IPS DF 6.9 (cell line): ENCODE results near the gene CCDC85C.

ENCODE experiments used
- DNase-seq: peaks from one replicate; pipeline ENCODE4 v3.0.0-alpha.2; 2013; ENCODE audit warnings: low read depth, low spot score
- H3K27ac ChIP-seq: one replicate; pipeline ENCODE4 v1.5.1; 2013; ENCODE audit warnings: low read length, control low read depth
- H3K27me3 ChIP-seq: 2 replicates; pipeline ENCODE4 v1.6.1; 2013; ENCODE audit warnings: mild to moderate bottlenecking, low read length; ENCODE audit not compliant: control insufficient read depth, insufficient read depth
- H3K36me3 ChIP-seq: 2 replicates; pipeline ENCODE4 v1.6.1; 2013; ENCODE audit warnings: low read length; ENCODE audit not compliant: control insufficient read depth, insufficient read depth
- H3K4me1 ChIP-seq: 2 replicates; pipeline ENCODE4 v1.6.1; 2013; ENCODE audit warnings: low read length; ENCODE audit not compliant: control insufficient read depth, insufficient read depth
- H3K4me3 ChIP-seq: 2 replicates; pipeline ENCODE4 v1.5.1; 2013; ENCODE audit warnings: mild to moderate bottlenecking, low read length
- H3K9me3 ChIP-seq: 2 replicates; pipeline ENCODE4 v1.6.1; 2013; ENCODE audit warnings: low read length, inconsistent platforms; ENCODE audit not compliant: control insufficient read depth, insufficient read depth
- WGBS: extraction: QIAGEN DNeasy Blood & Tissue Kit; methylation state at CpG from one replicate; pipeline ENCODE4 v1.1.7; 2013; ENCODE audit warnings: mixed read lengths, missing lambda C conversion rate; ENCODE audit not compliant: insufficient read length, insufficient coverage; 5-methylcytosine and 5-hydroxymethylcytosine counted together

The CCDC85C gene

GRCh38 chr14:99562856-99563748, 40.9 kb downstream of the CCDC85C start:
- DNase-seq = peak; percentile 78
- Histone ChIP-seq H3K9me3 (no peaks in the 10 kb centered on the region), H3K36me3 (no peaks in the 10 kb centered on the region), H3K4me3 (no peak overlapping the region), H3K27ac (no peak overlapping the region), H3K27me3 (no peaks in the 10 kb centered on the region), H3K4me1 (peaks cover 15% of the 10 kb centered on the region)
- WGBS = no CpG with 5 or more reads among the region's 23 CpGs

- no peak for DNase-seq
- H3K27me3 ChIP-seq = no peaks in the 10 kb centered on the region
- H3K36me3 ChIP-seq = no peaks in the 10 kb centered on the region
- no CpG with 5 or more reads among the region's 10 CpGs for WGBS
- no peak overlapping the region for H3K4me3 ChIP-seq
- H3K9me3 ChIP-seq = no peaks in the 10 kb centered on the region
- no peak overlapping the region for H3K27ac ChIP-seq
- peaks cover 15% of the 10 kb centered on the region for H3K4me1 ChIP-seq
These were observed 42.1 kb downstream of the CCDC85C start for GRCh38 chr14:99561864-99562263.

GRCh38 chr14:99560922-99561683, 42.9 kb downstream of the CCDC85C start:
- Histone ChIP-seq H3K4me1 (peaks cover 15% of the 10 kb centered on the region), H3K27me3 (no peaks in the 10 kb centered on the region), H3K27ac (no peak overlapping the region), H3K9me3 (no peaks in the 10 kb centered on the region), H3K36me3 (no peaks in the 10 kb centered on the region), H3K4me3 (no peak overlapping the region)
- WGBS = no CpG with 5 or more reads among the region's 15 CpGs
- DNase-seq = no peak

GRCh38 chr14:99560403-99560802, 43.6 kb downstream of the CCDC85C start:
- Histone ChIP-seq H3K36me3 (no peaks in the 10 kb centered on the region), H3K9me3 (no peaks in the 10 kb centered on the region), H3K27me3 (no peaks in the 10 kb centered on the region), H3K4me3 (no peak overlapping the region), H3K4me1 (peaks cover 14% of the 10 kb centered on the region), H3K27ac (no peak overlapping the region)
- no CpG with 5 or more reads among the region's 13 CpGs for WGBS
- DNase-seq = no peak

- Histone ChIP-seq H3K36me3 (no peaks in the 10 kb centered on the region), H3K4me3 (no peak overlapping the region), H3K27me3 (no peaks in the 10 kb centered on the region), H3K9me3 (no peaks in the 10 kb centered on the region), H3K27ac (no peak overlapping the region), H3K4me1 (peaks cover 14% of the 10 kb centered on the region)
- WGBS = no CpG with 5 or more reads among the region's 16 CpGs
- no peak for DNase-seq
These were observed 44.6 kb downstream of the CCDC85C start for GRCh38 chr14:99559286-99559990.

- Histone ChIP-seq H3K9me3 (no peaks in the 10 kb centered on the region), H3K4me1 (peaks cover 2% of the 10 kb centered on the region; the same call in 1 of the 2 replicates), H3K27me3 (no peaks in the 10 kb centered on the region), H3K36me3 (no peaks in the 10 kb centered on the region), H3K27ac (no peak overlapping the region), H3K4me3 (no peak overlapping the region)
- WGBS = no CpG with 5 or more reads among the region's 10 CpGs
- no peak for DNase-seq
These were observed 47.7 kb downstream of the CCDC85C start for GRCh38 chr14:99556134-99556791.

GRCh38 chr14:99554757-99555531, 49.1 kb downstream of the CCDC85C start:
- Histone ChIP-seq H3K27me3 (no peaks in the 10 kb centered on the region), H3K9me3 (no peaks in the 10 kb centered on the region), H3K4me3 (no peak overlapping the region), H3K4me1 (peaks cover 2% of the 10 kb centered on the region; the same call in 1 of the 2 replicates), H3K27ac (no peak overlapping the region), H3K36me3 (no peaks in the 10 kb centered on the region)
- WGBS = no CpG with 5 or more reads among the region's 9 CpGs
- DNase-seq = no peak

- H3K36me3 ChIP-seq = no peaks in the 10 kb centered on the region
- no peaks in the 10 kb centered on the region for H3K27me3 ChIP-seq
- H3K9me3 ChIP-seq = no peaks in the 10 kb centered on the region
- H3K4me1 ChIP-seq = peaks cover 7% of the 10 kb centered on the region
- no peak for DNase-seq
- H3K27ac ChIP-seq = no peak overlapping the region
- WGBS = no CpG with 5 or more reads among the region's 12 CpGs
- H3K4me3 ChIP-seq = no peak overlapping the region
These were observed 49.8 kb downstream of the CCDC85C start for GRCh38 chr14:99554184-99554583.

GRCh38 chr14:99552572-99553216, 51.3 kb downstream of the CCDC85C start:
- Histone ChIP-seq H3K27me3 (no peaks in the 10 kb centered on the region), H3K9me3 (no peaks in the 10 kb centered on the region), H3K4me1 (peaks cover 7% of the 10 kb centered on the region), H3K36me3 (no peaks in the 10 kb centered on the region), H3K27ac (no peak overlapping the region), H3K4me3 (no peak overlapping the region)
- no CpG with 5 or more reads among the region's 13 CpGs for WGBS
- DNase-seq = no peak
